Endothelial cell of umbilical vein (primary cell): ENCODE measurements around the gene LRCH1. TPM values are rescaled to one million over a fixed set of nuclear protein-coding genes. Genes with fewer than 3 reads are reported as not detected.

Experiments
- BruUV-seq: library from RNA; stranded (reverse); fragments of 400-500 nt; replicated peaks from 2 replicates; lab custom pipeline; 2021; lab: Mats Ljungman, UMichigan
- CTCF ChIA-PET: fragments of 300-600, 350-600 bp; sonication (Branson Sonifier 250); formaldehyde crosslinking; loops from one replicate; lab custom pipeline; 2021; ENCODE audit warnings: antibody characterized with exemption, inconsistent platforms; lab: Charles Lee
- POLR2A ChIA-PET: fragments of 300-600, 350-600 bp; sonication (Branson Sonifier 250); formaldehyde crosslinking; loops from one replicate; lab custom pipeline; 2021; ENCODE audit warnings: antibody characterized with exemption, inconsistent platforms; lab: Charles Lee
- DNase-seq: peaks from one replicate; pipeline ENCODE4 v3.0.0-alpha.2; 2011; ENCODE audit warnings: low read depth, low spot score
- FAIRE-seq: peaks from 2 replicates; lab custom pipeline; 2011; peaks lifted over from hg19 to GRCh38; lab: Jason Lieb, UNC
- H2AFZ ChIP-seq: 2 replicates; pipeline ENCODE4 v1.6.0; 2012; ENCODE audit warnings: low read depth, low read length, control low read depth, inconsistent platforms
- H3K27ac ChIP-seq: 2 replicates; pipeline ENCODE4 v1.5.1; 2011; ENCODE audit warnings: low read depth, mild to moderate bottlenecking, control low read depth, low read length, moderate library complexity; ENCODE audit not compliant: insufficient read depth
- H3K27me3 ChIP-seq, 2 experiments: 2 replicates each; pipeline versions ENCODE4 v1.6.0 to v1.6.1; 2011; ENCODE audit warnings: low read length in 2 of 2, mixed read lengths in 1 of 2; ENCODE audit not compliant: control insufficient read depth in 2 of 2, insufficient read depth in 2 of 2
- H3K36me3 ChIP-seq, 2 experiments: 2 replicates in 1 of 2; 3 replicates in 1 of 2; pipeline ENCODE4 v1.5.1; 2011; ENCODE audit warnings: low read length in 2 of 2, mild to moderate bottlenecking in 1 of 2, moderate library complexity in 1 of 2; ENCODE audit not compliant: control insufficient read depth in 2 of 2, insufficient read depth in 2 of 2; ENCODE audit errors: extremely low read depth in 1 of 2
- H3K4me1 ChIP-seq: 3 replicates; pipeline ENCODE4 v1.5.1; 2011; ENCODE audit warnings: mild to moderate bottlenecking, low read length; ENCODE audit not compliant: control insufficient read depth, insufficient read depth; ENCODE audit errors: extremely low read depth
- H3K4me2 ChIP-seq: 2 replicates; pipeline ENCODE4 v1.6.1; 2011; ENCODE audit warnings: low read length, control low read depth, mixed read lengths; ENCODE audit not compliant: insufficient read depth
- H3K4me3 ChIP-seq, 3 experiments: fragments of 200-600 bp in 1 of 3; sonication (generic), shearing (Covaris generic) in 1 of 3; replicated peaks in 1 of 3; 2 replicates each; pipeline ENCODE4 v1.5.1; 2011 to 2016; ENCODE audit warnings: control low read depth in 3 of 3, low read length in 3 of 3, mild to moderate bottlenecking in 2 of 3, inconsistent platforms in 1 of 3, low read depth in 1 of 3, moderate library complexity in 1 of 3; ENCODE audit not compliant: insufficient read depth in 1 of 3
- H3K79me2 ChIP-seq: 2 replicates; pipeline ENCODE4 v1.6.0; 2012; ENCODE audit warnings: low read length, inconsistent platforms; ENCODE audit not compliant: control insufficient read depth, insufficient read depth
- H3K9ac ChIP-seq: replicated peaks from 2 replicates; pipeline ENCODE3; 2011; ENCODE audit warnings: low read length, control low read depth; ENCODE audit not compliant: insufficient read depth; ENCODE audit errors: extremely low read depth
- H3K9me1 ChIP-seq: replicated peaks from 3 replicates; pipeline ENCODE4 v1.6.0; 2011; ENCODE audit warnings: mild to moderate bottlenecking, low read length; ENCODE audit not compliant: control insufficient read depth, insufficient read depth; ENCODE audit errors: extremely low read depth
- H3K9me3 ChIP-seq: replicated peaks from 2 replicates; pipeline ENCODE4 v1.5.1; 2012; ENCODE audit warnings: low read length, inconsistent platforms; ENCODE audit not compliant: control insufficient read depth, insufficient read depth
- H4K20me1 ChIP-seq: replicated peaks from 2 replicates; pipeline ENCODE3; 2011; ENCODE audit warnings: mild to moderate bottlenecking, low read length; ENCODE audit not compliant: control insufficient read depth, insufficient read depth; ENCODE audit errors: extremely low read depth
- EZH2 ChIP-seq: IDR thresholded peaks from 2 replicates; pipeline ENCODE4 v1.6.1; 2012; ENCODE audit warnings: borderline replicate concordance, low read depth, mild to moderate bottlenecking, moderate library complexity, low read length, inconsistent platforms; ENCODE audit not compliant: severe bottlenecking
- FOS ChIP-seq: IDR thresholded peaks from 2 replicates; pipeline ENCODE4 v1.6.1; 2011; ENCODE audit warnings: mild to moderate bottlenecking, low read length, moderate library complexity, borderline replicate concordance; ENCODE audit not compliant: insufficient read depth
- GATA2 ChIP-seq: IDR thresholded peaks from 2 replicates; pipeline ENCODE4 v1.7.0; 2011; ENCODE audit warnings: low read depth, mild to moderate bottlenecking, moderate library complexity, mixed read lengths, low read length; ENCODE audit not compliant: insufficient read length, insufficient read depth
- JUN ChIP-seq: IDR thresholded peaks from 2 replicates; pipeline ENCODE4 v1.6.1; 2011; ENCODE audit warnings: borderline replicate concordance, low read depth; ENCODE audit not compliant: insufficient read length, insufficient read depth
- MYC ChIP-seq: IDR thresholded peaks from one replicate; pipeline ENCODE4 v1.6.1; 2011; ENCODE audit warnings: mild to moderate bottlenecking, low read depth, low read length
- POLR2A ChIP-seq: IDR thresholded peaks from 2 replicates; pipeline ENCODE4 v1.6.1; 2012; ENCODE audit warnings: low read depth, mild to moderate bottlenecking, control low read depth, low read length
- POLR2AphosphoS5 ChIP-seq: IDR thresholded peaks from 2 replicates; pipeline ENCODE4 v1.6.1; 2012; ENCODE audit warnings: low read depth, mild to moderate bottlenecking, control low read depth, low read length, moderate library complexity; ENCODE audit not compliant: insufficient read depth
- dilution Hi-C: fragments of 300-500 bp; cut with MboI; formaldehyde crosslinking; loops from one replicate; pipeline ENCODE4 v1.15.0; 2019; ENCODE audit warnings: low sequenced_read_pairs; ENCODE audit not compliant: extremely low pct_ligation_motif_present
- intact Hi-C: fragments of 100-400 bp; cut with micrococcal nuclease; formaldehyde crosslinking; loops from one replicate; pipeline ENCODE4 v1.10.0; 2022
- polyA plus RNA-seq, 4 experiments: library from polyadenylated mRNA; depleted of rRNA in 3 of 4; stranded (reverse) in 3 of 4; unstranded in 1 of 4; fragments of >200 nt; gene quantifications; 2 replicates each; pipeline versions ENCODE4 v1.2.1 to v1.2.3, GENCODE V29; 2011 to 2012; ENCODE audit warnings: missing spikeins in 1 of 4
- total RNA-seq: library from RNA; stranded (reverse); gene quantifications from 2 replicates; pipeline ENCODE4 v1.2.3, GENCODE V29; 2021
- TF ChIP-seq, protein P1 (sequence below), 2 donors: IDR thresholded peaks; 1 replicate in 1 of 2; 2 replicates in 1 of 2; pipeline ENCODE4 v1.5.1; 2011; ENCODE audit warnings: low read length in 2 of 2, mild to moderate bottlenecking in 2 of 2, moderate library complexity in 2 of 2, control low read depth in 1 of 2, inconsistent platforms in 1 of 2, low read depth in 1 of 2; ENCODE audit not compliant: insufficient read depth in 1 of 2; ENCODE audit errors: extremely low read depth in 1 of 2
- TF ChIP-seq, protein P2 (sequence below): IDR thresholded peaks from 2 replicates; pipeline ENCODE4 v1.6.1; 2011; ENCODE audit not compliant: insufficient read depth, insufficient read length

The LRCH1 gene
- total and polyA plus RNA-seq, 2 donors (not counting 3 experiments of a cell fraction or from before 2014, with no cell fraction given): 5.4 to 16.5 TPM

DNA sequence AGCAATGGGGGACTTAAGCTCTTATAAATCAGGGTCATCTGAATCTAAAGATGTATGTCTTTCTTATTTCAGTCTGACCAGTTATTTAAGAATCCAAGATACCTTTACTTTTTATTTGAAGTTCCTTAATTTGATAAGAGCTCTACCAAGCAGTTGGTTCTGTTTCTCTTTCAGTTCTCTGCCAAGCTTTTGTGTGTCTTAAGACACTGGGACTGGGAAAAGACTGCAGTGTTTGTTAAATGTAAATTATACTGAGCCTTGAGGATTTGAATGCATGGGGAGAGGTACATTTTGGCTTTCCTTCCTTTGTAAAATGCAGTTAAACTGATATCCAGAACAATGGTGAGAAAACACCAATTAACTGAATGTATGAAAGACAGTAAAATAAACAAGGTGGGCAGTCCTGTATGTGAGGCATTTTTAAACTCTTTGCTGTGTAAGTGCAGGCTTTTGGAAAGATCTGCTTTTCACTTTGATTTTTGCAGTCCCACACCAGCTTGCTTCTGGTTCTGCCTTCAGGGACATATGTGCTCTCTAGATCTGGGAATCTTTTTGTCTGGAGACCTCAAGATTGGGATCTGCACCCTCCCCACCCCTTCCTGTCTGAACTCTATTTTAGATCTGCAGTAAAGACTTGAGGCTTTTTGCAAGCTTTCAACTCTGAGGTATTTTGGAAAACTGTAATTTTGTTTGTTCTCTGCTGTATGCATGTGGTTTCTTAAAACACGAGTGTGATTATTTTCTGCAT lies 77.6 kb downstream of the LRCH1 start:
- TF ChIP-seq JUN (no peak), MYC (no peak), EZH2 (no peak), FOS (no peak), POLR2A (no peak), GATA2 (no peak), POLR2AphosphoS5 (no peak)
- TF ChIP-seq, protein P1, sequence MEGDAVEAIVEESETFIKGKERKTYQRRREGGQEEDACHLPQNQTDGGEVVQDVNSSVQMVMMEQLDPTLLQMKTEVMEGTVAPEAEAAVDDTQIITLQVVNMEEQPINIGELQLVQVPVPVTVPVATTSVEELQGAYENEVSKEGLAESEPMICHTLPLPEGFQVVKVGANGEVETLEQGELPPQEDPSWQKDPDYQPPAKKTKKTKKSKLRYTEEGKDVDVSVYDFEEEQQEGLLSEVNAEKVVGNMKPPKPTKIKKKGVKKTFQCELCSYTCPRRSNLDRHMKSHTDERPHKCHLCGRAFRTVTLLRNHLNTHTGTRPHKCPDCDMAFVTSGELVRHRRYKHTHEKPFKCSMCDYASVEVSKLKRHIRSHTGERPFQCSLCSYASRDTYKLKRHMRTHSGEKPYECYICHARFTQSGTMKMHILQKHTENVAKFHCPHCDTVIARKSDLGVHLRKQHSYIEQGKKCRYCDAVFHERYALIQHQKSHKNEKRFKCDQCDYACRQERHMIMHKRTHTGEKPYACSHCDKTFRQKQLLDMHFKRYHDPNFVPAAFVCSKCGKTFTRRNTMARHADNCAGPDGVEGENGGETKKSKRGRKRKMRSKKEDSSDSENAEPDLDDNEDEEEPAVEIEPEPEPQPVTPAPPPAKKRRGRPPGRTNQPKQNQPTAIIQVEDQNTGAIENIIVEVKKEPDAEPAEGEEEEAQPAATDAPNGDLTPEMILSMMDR (IDR thresholded peaks at IDR 0.05; ENCODE audit: extremely low read depth in 1 of 2, insufficient read depth in 1 of 2, low read depth in 1 of 2, low read length in 2 of 2): no peak
- TF ChIP-seq, protein P2, sequence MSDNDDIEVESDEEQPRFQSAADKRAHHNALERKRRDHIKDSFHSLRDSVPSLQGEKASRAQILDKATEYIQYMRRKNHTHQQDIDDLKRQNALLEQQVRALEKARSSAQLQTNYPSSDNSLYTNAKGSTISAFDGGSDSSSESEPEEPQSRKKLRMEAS: no peak
- intact Hi-C loops: loop anchor here (1.0 kb wide), 1 partner anchor 13 kb away; no protein-coding TSS in a partner anchor
- no peak overlapping the region for H3K9ac ChIP-seq
- no peaks in the 10 kb centered on the region for H4K20me1 ChIP-seq
- no peak overlapping the region for H2AFZ ChIP-seq
- ChIA-PET POLR2A (no interaction called here), CTCF (interaction anchor here (0.9 to 2.2 kb wide), 5 partner anchors 9 to 53 kb away, joined by 3 to 6 read pairs (median 3); no protein-coding TSS in a partner anchor)
- BruUV-seq: no TSS peak
- no peak overlapping the region for H3K4me2 ChIP-seq
- H3K4me3 ChIP-seq: no peak overlapping the region
- H3K9me1 ChIP-seq: no peaks in the 10 kb centered on the region
- no peaks in the 10 kb centered on the region for H3K27me3 ChIP-seq
- dilution Hi-C loops: no loop called here
- FAIRE-seq (no peak), DNase-seq (peak; percentile 34)
- no peak overlapping the region for H3K27ac ChIP-seq
- H3K4me1 ChIP-seq: no peaks in the 10 kb centered on the region
- no peaks in the 10 kb centered on the region for H3K36me3 ChIP-seq
- no peaks in the 10 kb centered on the region for H3K9me3 ChIP-seq
- peaks cover 5% of the 10 kb centered on the region for H3K79me2 ChIP-seq
